GM19023 (cell line): ENCODE measurements around the gene ROBO1.

Experiments
- ATAC-seq: cut with Tn5 transposase; IDR thresholded peaks from one replicate; pipeline ENCODE4 v1.9.1; 2021; ENCODE audit warnings: mild to moderate bottlenecking, moderate library complexity; ENCODE audit not compliant: unreplicated experiment

The ROBO1 gene

DNA sequence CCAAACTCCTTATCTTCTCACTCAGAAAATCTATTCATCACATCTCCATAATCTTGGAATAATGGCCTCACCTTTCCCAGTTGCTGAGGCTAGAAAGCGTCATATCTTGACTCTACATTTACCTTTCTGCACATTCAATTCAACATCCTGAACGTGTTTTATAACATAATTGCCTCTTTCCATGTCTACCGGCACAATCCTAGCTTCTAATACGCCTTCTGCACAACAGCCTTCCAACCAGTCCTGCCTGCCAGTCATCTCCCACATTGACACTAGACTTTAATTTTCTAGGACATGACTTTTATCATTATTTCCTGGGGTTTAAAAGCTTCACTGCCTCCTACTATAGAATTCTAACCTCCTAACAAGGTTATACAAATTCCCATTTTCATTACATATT is 906.6 kb downstream of the ROBO1 start:
- ATAC-seq = no peak

DNA sequence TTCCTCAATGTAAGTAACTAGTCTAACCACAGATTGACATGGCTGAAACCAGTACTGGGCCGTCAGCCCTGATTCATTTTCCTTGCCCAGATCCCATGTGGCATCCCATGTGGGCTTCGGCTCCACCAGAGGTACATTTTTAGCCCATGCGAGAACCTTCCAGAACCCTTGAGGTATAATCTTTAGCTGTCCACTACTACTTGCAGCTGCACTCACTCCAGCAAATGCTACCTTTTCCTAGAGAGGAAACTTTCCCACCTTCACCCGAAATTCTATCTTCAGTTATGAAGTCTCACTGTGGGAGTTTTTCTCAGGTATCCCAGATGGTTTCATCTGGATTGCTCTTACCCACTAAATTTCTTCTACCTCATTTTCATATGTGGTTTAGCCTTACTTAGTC is 907.2 kb downstream of the ROBO1 start:
- no peak for ATAC-seq

DNA sequence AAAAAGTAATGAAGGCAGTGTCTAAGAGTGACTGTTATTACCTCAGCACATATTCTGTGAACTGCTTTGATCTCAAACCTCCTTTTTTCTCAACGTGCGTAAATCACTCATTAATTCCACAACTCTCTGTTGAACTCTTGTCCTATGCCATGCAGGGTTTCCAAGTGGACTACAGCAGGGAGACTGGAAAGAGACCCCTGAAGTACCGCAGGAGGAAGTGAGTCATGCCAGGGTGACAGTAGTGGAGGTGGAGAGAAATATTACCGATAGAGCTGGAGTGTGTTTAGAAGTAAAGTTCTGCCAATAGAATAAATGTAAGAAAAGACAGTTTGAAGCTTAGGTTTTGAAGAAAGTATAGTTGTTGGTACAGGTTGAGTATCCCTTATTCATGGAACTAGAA is 908.9 kb downstream of the ROBO1 start:
- no peak for ATAC-seq

DNA sequence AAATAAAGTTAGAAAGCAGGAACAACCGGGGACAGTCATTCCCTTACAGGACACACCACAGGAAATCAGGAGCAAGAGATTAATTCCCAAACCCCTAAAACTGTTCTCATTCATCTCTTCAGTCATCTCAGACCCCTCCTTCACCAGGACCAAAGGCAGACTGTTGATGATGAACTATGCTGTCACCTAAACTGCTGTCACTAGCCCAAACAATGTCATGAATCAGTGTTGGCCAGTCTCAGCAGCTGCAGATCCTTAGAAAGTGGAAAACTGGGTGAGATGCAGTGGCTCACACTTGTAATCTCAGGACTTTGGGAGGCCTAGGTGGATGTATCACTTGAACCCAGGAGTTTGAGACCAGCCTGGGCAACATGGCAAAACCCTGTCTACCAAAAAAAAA is 909.6 kb downstream of the ROBO1 start:
- ATAC-seq = no peak

DNA sequence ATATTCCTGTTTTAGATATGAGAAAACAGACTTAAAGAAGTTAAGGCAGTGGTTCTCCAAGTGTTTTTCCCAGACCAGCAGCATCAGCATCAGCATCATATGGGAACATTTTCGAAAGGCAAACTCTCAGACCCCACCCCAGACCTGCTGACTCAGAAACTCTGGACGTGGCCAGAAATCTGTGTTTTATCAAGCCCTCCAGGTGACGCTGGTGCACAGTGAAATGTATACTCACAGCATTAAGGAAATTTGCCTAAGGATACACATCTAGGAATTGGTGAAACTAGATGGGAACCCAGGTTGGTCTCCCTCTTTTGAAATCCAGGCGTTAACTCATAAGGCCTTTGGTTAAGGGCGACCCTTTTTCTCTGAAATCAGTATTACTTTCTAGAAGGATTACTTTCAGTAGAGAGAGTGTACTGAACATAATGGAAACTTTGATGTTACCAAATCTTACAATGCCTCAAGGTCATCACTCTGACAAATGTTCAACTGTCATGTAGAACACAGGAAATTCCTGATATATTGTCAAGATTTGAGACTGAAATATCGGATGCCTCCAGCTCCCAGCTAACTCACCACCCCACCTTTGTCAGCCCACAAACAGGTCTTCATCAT is 910.2 kb downstream of the ROBO1 start:
- no peak for ATAC-seq

DNA sequence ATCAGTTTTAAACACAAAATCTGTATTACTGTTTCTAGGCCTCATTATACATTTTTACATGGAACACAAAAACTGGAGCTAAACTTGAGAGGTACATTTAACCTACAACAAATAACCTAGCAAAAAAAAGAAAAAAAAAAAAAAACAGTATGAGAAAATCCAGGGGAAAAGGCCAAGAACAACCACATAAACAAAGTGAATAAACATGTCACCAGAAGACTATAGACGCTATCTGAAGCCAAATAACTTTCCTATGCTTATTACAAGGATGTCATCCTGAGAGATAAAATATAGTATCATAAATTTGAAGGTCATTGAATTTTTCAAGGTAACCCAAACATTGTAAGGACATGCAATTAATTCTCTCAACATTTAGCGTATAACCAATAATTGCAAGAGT is 911.6 kb downstream of the ROBO1 start:
- ATAC-seq = no peak

DNA sequence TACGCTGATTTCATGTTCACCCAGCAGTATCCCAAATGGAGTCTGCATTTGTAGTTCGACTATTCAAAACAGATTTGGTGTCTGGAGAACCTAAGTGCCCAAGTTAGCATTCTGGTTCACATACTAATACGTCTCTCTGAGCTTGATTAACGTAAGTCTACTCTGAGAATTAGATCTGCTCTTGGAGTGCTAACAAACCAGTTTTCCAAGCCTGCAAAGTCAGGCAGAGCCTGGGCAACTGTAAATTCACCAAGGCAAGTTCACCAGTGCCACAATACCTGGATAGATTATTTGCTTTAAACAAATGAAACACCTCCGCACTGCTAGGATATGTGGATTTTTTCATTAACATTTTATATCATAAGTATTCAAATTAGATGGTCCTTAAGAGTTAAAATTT is 912.6 kb downstream of the ROBO1 start:
- no peak for ATAC-seq

DNA sequence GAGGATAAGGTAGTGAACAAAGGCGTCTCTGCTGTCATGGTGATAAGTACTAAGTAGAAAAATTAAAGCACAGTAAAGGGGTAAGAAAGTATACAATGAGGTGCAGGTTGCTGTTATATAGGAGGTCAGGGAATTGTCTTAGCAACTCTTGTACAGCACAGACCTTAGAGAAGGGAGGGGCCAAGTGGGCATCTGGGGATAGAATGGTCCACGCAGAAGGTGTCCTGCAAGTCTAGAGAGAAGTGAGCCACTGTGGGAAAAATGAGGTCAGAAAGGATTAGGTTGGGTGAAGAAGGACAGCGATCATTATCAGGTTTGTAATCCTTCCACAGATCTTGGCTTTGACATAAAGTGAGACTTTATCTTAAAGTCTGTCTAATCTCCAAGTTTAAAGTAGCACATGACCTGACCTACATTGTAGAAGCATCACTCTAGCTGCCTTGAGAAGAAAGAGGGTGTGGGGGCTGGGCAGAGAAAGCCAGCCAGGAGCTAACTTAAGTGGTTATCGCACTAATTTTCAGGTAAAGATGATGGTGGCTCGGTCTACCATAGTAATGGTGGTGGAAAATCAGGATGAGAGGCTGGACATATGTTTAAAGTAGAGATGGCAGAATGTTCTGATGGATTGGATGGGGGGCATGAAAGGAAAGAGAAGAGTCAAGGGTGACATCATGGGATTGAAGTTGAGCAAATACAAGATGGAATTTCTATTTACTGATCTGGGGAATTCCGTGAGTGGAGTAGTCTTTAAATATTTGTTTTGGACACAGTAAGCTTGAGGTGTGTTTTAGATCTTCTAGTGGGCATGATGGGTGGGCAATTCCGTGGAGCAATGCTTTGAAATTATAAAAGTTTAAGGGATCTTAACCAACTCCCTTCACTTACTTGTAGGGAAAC is 919.2 kb downstream of the ROBO1 start:
- ATAC-seq = no peak

DNA sequence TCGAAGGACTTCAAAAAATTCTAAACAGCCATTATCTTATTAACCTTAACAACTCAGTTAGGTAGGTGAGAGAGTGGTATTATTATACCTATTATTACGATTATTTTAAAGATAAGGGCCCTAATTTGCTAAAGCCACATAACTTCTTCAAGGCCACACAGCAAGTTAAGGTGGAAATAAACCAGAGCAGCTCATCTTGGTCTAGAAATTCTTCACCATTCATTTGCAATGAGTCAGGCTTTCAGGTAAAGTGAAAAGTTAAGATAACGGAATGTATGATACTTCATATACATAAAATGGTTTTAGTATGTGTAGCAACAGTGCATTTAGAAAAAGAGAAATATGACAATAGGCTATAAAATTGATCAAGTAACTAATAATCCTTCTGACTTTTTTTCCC is 920.2 kb downstream of the ROBO1 start:
- ATAC-seq = no peak

DNA sequence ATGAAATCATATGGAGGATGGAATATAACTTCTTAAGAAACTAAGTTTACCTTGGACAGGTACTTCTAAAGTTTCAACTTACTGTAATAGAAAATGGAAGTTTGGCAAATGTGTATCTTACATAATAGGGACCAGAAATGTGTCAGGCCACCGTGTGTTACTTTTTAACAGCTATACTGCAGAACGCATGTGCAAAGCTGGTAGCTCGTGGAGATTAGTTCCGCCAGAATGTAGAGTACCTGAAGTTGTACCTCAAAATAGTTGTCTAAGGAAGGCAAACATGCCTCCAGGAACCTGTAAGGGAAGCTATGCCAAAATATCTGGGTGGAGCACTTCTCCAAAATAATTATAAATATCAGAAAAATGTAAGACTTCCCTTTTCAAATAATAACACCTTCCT is 920.6 kb downstream of the ROBO1 start:
- no peak for ATAC-seq

DNA sequence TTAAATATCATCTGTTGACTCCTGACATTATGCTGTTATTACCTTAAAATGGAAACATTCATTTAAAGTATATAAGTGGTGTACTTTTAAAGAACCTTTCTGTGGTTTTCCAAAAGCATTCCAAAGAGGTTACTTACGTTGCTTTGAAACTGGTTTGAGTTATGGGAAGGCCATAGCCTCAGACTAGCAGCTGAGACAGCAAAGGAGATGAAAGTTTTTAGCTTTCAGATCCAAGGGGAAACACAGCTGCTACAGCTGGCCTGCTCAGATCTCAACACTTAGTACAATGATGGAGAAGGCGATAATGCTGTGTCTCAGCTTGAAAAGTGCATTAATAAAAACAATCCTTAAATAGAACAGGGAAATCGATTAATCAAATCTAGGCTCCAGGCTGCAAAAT is 921.1 kb downstream of the ROBO1 start:
- ATAC-seq = no peak

DNA sequence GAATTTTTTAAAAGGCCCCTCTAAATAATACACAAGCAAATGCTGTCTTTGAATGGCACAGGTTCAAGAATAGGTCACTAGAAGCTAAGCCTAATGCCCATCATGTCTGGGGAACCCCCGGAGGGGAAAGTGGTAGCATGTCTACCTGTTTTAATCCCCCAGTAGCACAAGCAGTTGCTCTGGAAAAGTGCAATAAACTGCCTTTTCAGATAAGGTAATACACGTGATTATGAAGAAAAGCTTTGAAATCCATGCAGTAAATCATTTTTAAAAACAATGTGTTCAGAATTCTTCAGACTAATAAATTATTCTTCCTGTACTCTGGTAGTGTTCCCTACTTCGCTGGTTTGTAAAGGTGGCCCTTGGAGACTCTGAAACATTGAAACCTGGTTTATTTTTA is 922.2 kb downstream of the ROBO1 start:
- ATAC-seq = no peak

DNA sequence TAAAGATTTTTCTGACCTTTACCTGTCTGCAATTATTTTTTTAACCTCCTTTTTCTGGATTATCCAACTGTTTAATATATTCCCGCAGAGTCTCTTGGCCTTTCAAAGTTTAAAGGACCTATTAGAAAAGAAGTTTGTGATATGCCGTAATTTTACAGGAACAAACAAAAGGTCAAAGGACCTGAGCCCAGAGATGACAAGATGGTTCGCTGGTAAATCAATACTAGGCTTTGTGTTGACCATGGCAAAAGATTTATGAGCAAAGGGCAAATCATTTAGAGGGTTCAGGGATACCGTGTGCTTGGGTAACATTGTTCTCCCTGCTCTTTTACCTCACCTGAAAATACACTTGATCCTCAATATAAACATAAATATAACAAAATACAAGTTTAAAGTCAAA is 923.5 kb downstream of the ROBO1 start:
- ATAC-seq = no peak

DNA sequence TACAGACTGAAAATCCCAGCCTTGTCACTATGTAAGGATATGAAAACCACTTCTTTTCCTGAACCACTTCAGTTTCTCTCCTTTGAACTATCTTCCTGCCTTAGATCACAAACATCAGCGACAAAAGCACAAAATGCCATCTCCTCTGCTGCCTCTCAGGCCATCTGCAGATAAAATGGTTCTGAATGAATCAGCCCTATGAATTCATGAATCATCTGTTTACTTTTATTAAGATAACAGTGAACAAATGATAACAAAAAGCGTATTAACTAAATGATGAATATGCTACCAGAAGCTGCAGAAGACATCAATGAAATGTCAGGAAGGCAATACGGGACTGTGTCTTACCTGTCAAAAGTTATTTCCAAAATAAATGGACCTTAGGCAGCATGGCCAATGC is 928.1 kb downstream of the ROBO1 start:
- ATAC-seq = no peak

DNA sequence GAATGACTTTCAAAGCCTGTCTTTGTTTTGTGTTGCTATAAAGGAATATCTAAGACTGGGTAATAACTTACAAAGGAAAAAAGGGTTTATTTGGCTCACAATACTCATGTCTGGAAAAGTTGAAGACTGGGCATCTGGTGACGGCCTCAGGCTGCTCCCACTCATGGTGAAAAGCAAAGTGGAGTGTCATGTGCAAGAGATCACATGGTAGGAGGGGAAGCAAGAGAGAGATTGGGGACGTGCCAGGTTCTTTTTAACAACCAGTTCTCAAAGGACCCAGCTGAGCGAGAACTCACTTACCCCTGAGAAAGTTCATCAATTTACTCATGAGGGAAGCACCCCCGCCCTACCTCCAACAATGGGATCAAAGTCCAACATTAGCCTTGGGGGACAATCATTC is 929.4 kb downstream of the ROBO1 start:
- no peak for ATAC-seq

DNA sequence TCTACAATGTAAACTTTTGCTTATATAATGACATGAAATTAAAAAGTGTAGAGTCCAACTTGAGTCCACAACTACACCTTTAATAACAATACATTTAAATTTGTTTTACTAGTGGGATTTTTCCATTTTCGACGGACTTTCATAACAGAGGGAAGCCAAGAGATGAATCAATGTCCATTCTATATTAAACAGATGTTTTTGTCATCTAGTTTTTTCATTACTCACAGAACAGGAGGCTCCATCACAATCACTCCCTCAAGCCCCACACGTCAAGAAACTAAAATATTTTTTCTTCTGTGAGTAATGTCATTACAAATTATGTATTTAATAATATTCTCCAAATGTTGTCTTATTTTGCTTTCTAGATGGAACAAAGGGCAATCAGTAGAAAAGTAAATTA is 932.9 kb downstream of the ROBO1 start:
- no peak for ATAC-seq

DNA sequence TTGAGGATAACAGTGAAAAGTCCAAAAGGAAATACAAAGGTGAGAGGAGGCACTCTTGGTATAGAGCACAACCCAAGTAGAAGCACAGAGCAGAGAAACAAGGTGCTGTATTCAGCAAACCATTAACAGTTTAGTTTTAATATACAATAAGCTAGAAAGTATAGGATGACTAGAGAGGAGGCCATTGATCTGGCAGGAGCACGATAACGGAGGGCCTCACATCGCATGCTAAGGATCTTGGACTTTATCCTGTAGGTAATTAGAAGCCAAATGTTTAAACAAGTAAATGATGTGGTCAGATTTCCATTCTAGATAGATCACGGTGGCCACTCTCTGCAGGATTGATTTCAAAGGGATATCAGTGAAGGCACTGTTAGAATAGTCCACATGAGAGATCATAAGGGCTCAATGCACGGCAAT is 935.0 kb downstream of the ROBO1 start:
- ATAC-seq = no peak

DNA sequence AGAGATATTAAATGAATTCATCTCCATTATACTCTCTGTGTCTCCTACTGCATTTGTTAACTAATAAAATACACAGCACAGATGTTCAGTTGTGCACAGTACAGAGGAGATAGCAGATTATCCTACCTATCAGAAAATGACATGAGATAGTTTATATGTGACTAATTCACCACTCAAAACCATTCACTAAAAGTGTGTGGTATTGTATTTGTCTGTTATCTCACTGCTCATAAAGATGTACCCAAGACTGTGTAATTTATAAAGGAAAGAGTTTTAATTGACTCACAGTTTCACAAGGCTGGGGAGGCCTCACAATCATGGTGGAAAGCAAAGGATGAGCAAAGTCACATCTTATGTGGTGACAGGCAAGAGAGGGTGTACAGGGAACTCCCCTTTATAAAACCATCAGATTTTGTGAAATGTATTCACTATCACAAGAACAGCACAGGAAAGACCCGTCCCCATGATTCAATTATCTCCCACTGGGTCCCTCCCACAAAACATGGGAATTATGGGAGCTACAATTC is 936.3 kb downstream of the ROBO1 start:
- no peak for ATAC-seq

DNA sequence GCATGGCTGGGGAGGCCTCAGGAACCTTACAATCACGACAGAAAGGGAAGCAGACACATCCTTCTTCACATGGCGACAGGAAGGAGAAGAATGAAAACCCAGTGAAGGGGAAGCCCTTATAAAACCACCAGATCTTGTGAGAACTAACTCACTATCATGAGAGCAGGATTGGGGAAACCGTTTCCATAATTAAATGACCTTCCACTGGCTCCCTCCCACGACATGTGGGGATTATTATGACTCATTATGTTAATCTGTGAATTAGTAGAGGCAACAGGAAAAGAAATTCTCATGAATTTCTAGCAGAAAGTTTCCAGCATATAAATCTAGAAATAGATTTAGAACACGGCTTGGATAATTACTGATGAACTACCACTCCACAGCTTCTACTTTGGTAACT is 937.3 kb downstream of the ROBO1 start:
- no peak for ATAC-seq

DNA sequence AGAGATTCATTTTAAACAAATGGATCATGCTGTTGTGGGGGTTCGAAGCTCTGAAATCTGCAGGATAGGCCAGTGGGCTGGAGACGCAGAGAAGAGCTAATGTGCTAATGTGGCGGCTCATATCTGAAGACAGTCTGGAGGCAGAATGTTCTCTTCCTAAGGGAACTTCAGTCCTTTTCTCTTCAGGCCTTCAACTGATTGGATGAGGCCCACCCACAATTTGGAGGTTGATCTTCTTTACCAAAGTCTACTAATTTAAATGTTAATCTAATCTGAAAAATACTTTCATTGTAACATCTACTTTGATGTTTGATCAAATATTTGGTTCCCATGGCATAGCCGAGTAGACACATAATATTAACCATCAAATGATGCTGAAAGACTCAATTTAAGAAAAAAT is 940.2 kb downstream of the ROBO1 start:
- no peak for ATAC-seq

DNA sequence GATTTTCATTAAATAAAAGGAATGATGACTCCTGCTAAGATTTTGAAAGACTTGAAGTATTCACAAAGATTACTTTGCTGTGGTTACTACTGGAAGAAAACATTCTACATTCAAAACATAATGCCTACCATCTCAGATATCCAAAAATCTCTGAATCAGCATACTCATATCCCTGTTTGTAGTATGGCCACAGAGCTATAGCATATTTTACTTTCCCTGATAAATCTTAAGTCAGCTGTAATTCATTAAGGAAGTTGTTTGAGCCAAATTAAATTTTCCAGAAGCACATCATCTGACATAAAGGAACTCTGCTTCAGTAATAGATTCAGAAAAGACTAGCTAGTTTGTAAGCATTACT is 942.0 kb downstream of the ROBO1 start:
- ATAC-seq = no peak

DNA sequence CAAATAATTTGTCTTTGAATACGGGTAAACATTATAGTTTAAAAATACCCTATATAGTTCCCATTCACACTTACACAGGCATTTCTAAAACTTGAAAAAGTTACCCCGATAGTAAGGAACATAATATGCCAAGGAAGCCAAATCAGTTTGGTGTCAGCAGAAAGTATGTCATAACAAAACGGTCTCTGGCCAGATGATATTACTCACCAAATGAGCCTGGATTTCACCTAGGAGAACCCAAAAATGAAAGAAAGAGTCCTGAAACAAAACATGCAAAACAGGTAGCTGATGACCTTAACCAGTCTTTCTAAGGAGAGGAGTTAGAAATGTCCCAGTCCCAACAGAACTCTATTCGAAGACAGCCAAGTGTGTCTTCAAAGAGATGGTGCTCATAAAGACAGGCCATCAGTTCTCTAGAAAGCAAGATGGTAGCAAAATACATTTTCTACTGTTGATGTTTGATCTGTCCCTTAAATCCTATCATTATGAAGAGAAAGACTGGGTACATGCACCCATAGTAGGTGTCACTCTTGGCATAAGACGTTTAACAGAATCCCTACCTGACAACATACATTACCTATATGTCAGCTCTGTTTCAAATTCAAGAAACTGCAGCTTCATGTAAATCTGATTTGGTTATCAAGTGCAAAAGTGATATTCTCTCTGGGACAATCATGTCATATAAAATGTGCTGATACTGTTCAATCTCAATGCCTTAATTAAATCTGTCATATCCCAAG is 942.5 kb downstream of the ROBO1 start:
- ATAC-seq = no peak
